HG02623 (cell line): ENCODE results near the gene GOLIM4.
"Not testable (repeated sequence)": the region's sequence is repeated elsewhere in the genome, so short reads cannot be mapped to it uniquely, and the experiment has no call there.

ENCODE experiments used
- ATAC-seq: cut with Tn5 transposase; IDR thresholded peaks from one replicate; pipeline ENCODE4 v1.9.1; 2021; ENCODE audit warnings: moderate library complexity; ENCODE audit not compliant: unreplicated experiment

Gene GOLIM4

GRCh38 chr3:168095611-168096209, at the start of gene GOLIM4:
Gene GOLIM4, minus strand, starts transcription at chr3:168095924. Its CDS starts 639 bp downstream, at chr3:168095285.
- ATAC-seq, result peak; percentile 84

GRCh38 chr3:168141405-168141998, 45.8 kb upstream of the GOLIM4 start:
- ATAC-seq, result no peak

GRCh38 chr3:168139947-168140346, 44.2 kb upstream of the GOLIM4 start:
- ATAC-seq, result no peak

GRCh38 chr3:168138421-168138820, 42.7 kb upstream of the GOLIM4 start:
- no peak for ATAC-seq

GRCh38 chr3:168134931-168135330, 39.2 kb upstream of the GOLIM4 start:
- peak; percentile 82 for ATAC-seq

- not testable (repeated sequence) for ATAC-seq
Measured at GRCh38 chr3:168130250-168130649, 34.5 kb upstream of the GOLIM4 start.

GRCh38 chr3:168128463-168128862, 32.7 kb upstream of the GOLIM4 start:
- ATAC-seq, result not testable (repeated sequence)

GRCh38 chr3:168127466-168127865, 31.7 kb upstream of the GOLIM4 start:
- ATAC-seq, result no peak

- no peak for ATAC-seq
Measured at GRCh38 chr3:168124791-168125190, 29.1 kb upstream of the GOLIM4 start.

GRCh38 chr3:168124291-168124690, 28.6 kb upstream of the GOLIM4 start:
- no peak for ATAC-seq

- ATAC-seq, result no peak
Measured at GRCh38 chr3:168123201-168124176, 27.8 kb upstream of the GOLIM4 start.

- no peak for ATAC-seq
Measured at GRCh38 chr3:168121184-168122017, 25.7 kb upstream of the GOLIM4 start.

- ATAC-seq, result no peak
Measured at GRCh38 chr3:168117853-168118313, 22.2 kb upstream of the GOLIM4 start.

GRCh38 chr3:168117059-168117458, 21.3 kb upstream of the GOLIM4 start:
- ATAC-seq, result no peak

GRCh38 chr3:168116279-168116678, 20.6 kb upstream of the GOLIM4 start:
- ATAC-seq, result no peak

- no peak for ATAC-seq
Measured at GRCh38 chr3:168113848-168114247, 18.1 kb upstream of the GOLIM4 start.

GRCh38 chr3:168112894-168113293, 17.2 kb upstream of the GOLIM4 start:
- no peak for ATAC-seq

- no peak for ATAC-seq
Measured at GRCh38 chr3:168104361-168104760, 8.6 kb upstream of the GOLIM4 start.

GRCh38 chr3:168102735-168103410, 7.1 kb upstream of the GOLIM4 start:
- ATAC-seq, result no peak
